GM06990 (cell line): ENCODE measurements around the gene BTBD18.

Source experiments
- DNase-seq: peaks from one replicate; pipeline ENCODE4 v3.0.0-alpha.2; 2011; ENCODE audit not compliant: insufficient read length; ENCODE audit errors: extremely low read depth
- H3K27me3 ChIP-seq: replicated peaks from 2 replicates; pipeline ENCODE4 v1.6.0; 2011; ENCODE audit warnings: low read length; ENCODE audit not compliant: control insufficient read depth, insufficient read depth
- H3K36me3 ChIP-seq: 2 replicates; pipeline ENCODE4 v1.5.1; 2011; ENCODE audit warnings: low read length; ENCODE audit not compliant: control insufficient read depth, insufficient read depth
- H3K4me3 ChIP-seq: replicated peaks from 2 replicates; pipeline ENCODE4 v1.5.1; 2011; ENCODE audit warnings: low read depth, mild to moderate bottlenecking, control low read depth, low read length
- TF ChIP-seq, protein P1 (sequence below): IDR thresholded peaks from 2 replicates; pipeline ENCODE4 v1.5.1; 2011; ENCODE audit warnings: low read length, control low read depth, mild to moderate bottlenecking, inconsistent platforms; ENCODE audit not compliant: insufficient read depth, poor library complexity, severe bottlenecking

The BTBD18 gene

GRCh38 chr11:57763568-57763967 lies 11.9 kb upstream of the BTBD18 start:
- TF ChIP-seq, protein P1, sequence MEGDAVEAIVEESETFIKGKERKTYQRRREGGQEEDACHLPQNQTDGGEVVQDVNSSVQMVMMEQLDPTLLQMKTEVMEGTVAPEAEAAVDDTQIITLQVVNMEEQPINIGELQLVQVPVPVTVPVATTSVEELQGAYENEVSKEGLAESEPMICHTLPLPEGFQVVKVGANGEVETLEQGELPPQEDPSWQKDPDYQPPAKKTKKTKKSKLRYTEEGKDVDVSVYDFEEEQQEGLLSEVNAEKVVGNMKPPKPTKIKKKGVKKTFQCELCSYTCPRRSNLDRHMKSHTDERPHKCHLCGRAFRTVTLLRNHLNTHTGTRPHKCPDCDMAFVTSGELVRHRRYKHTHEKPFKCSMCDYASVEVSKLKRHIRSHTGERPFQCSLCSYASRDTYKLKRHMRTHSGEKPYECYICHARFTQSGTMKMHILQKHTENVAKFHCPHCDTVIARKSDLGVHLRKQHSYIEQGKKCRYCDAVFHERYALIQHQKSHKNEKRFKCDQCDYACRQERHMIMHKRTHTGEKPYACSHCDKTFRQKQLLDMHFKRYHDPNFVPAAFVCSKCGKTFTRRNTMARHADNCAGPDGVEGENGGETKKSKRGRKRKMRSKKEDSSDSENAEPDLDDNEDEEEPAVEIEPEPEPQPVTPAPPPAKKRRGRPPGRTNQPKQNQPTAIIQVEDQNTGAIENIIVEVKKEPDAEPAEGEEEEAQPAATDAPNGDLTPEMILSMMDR = no peak
- peak overlapping the region; percentile 31 for H3K4me3 ChIP-seq
- no peaks in the 10 kb centered on the region for H3K27me3 ChIP-seq
- DNase-seq = no peak
- H3K36me3 ChIP-seq = no peaks in the 10 kb centered on the region

GRCh38 chr11:57762235-57762861 lies 10.7 kb upstream of the BTBD18 start:
- H3K36me3 ChIP-seq = no peaks in the 10 kb centered on the region
- DNase-seq = no peak
- H3K4me3 ChIP-seq = peak overlapping the region; percentile 54
- TF ChIP-seq, protein P1 = no peak
- no peaks in the 10 kb centered on the region for H3K27me3 ChIP-seq

- Histone ChIP-seq H3K36me3 (no peaks in the 10 kb centered on the region), H3K27me3 (no peaks in the 10 kb centered on the region), H3K4me3 (peak within 1 kb of the TSS; percentile 54)
- TF ChIP-seq, protein P1 = no peak
- peak; percentile 59 for DNase-seq
Observed at GRCh38 chr11:57761301-57762234, 9.9 kb upstream of the BTBD18 start, which contains the start of gene CTNND1. Gene CTNND1, plus strand, starts transcription at chr11:57761802. Its CDS starts 29,677 bp downstream, at chr11:57791479.

GRCh38 chr11:57758174-57758573 lies 6.6 kb upstream of the BTBD18 start:
- no peak for DNase-seq
- Histone ChIP-seq H3K4me3 (no peak overlapping the region), H3K36me3 (no peaks in the 10 kb centered on the region), H3K27me3 (no peaks in the 10 kb centered on the region)
- TF ChIP-seq, protein P1 = no peak

DNA sequence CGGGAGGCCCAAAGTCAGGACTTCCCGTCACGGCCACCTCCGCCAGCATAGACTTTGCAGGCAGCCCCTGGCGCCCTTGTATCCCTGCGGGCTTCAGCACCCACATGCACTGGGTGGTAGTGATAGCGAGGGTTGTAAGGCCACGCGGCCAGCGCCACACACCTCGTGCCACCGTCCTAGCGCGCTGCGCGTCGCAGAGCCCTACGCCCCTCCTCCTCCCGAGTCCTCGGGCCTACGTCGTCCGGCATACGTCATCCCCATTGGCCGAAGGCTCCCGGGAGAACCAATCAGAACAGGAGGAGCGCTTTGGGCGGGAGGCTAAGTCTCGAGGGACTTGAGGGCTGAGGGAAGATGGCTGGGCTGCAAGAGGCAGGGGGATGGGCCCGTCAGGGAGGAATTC lies 1.3 kb upstream of the BTBD18 start:
- no peak for DNase-seq
- TF ChIP-seq, protein P1 = no peak
- H3K36me3 ChIP-seq = no peaks in the 10 kb centered on the region
- H3K27me3 ChIP-seq = no peaks in the 10 kb centered on the region
- no peak overlapping the region for H3K4me3 ChIP-seq
